ENCODE results near the gene SSB. TPM values are rescaled to one million over a fixed set of nuclear protein-coding genes. Genes with fewer than 3 reads are reported as not detected.
A peak's percentile ranks its signal among the peaks of the same experiment; 100 is the strongest.

Gene SSB
- total and polyA plus RNA-seq, 9 of the 15 experiments (the other 6 are each of a cell fraction or from before 2014, with no cell fraction given) = 317 to 849 (median 515) TPM

- TF ChIP-seq ZNF449 (CRISPR knock-in tag; IDR thresholded peaks at IDR 0.05) (no peak), YY1 (IDR thresholded peaks at IDR 0.05; ENCODE audit: borderline replicate concordance in 1 of 3, control insufficient read depth in 1 of 3, extremely low read depth in 1 of 3, insufficient read depth in 3 of 3, insufficient read length in 1 of 3, insufficient replicate concordance in 2 of 3, low read depth in 1 of 3, low read length in 2 of 3) (peak in 1 of 3 experiments; percentile 51), ZBTB49 (CRISPR knock-in tag; IDR thresholded peaks at IDR 0.05; ENCODE audit: borderline replicate concordance) (no peak), FOXP4 (CRISPR knock-in tag; IDR thresholded peaks at IDR 0.05; ENCODE audit: borderline replicate concordance) (no peak), ZNF561 (CRISPR knock-in tag; conservative IDR thresholded peaks at IDR 0.05) (no peak), SREBF1 (IDR thresholded peaks at IDR 0.05; ENCODE audit: borderline replicate concordance, low read depth, low read length) (no peak), SNIP1 (IDR thresholded peaks at IDR 0.05; ENCODE audit: low read depth) (no peak), ZNF780A (CRISPR knock-in tag; IDR thresholded peaks at IDR 0.05) (no peak), AFF1 (IDR thresholded peaks at IDR 0.05; ENCODE audit: low read depth in 1 of 2, partially characterized antibody in 2 of 2) (peak; percentile 8 to 56), PTBP1 (IDR thresholded peaks at IDR 0.05; ENCODE audit: low read depth, low read length) (no peak), ZNF184 (CRISPR knock-in tag; IDR thresholded peaks at IDR 0.05) (no peak), RNF219 (CRISPR knock-in tag; IDR thresholded peaks at IDR 0.05) (no peak)
Measured at GRCh38 chr2:169839954-169840746, 41.5 kb downstream of the SSB start (continued).
